K562 (cell line): ENCODE results near the gene CDCA3. TPM values are rescaled to one million over a fixed set of nuclear protein-coding genes. Genes with fewer than 3 reads are reported as not detected.

Source experiments
- DNMT1 ChIP-seq: fragments of 450-650 bp; IDR thresholded peaks from 2 replicates; pipeline ENCODE4 v1.6.1; 2016; ENCODE audit warnings: antibody characterized with exemption, mild to moderate bottlenecking
- E2F1 ChIP-seq: sonication (generic); formaldehyde crosslinking; IDR thresholded peaks from 2 replicates; pipeline ENCODE4 v1.8.1; 2023; ENCODE audit warnings: mild to moderate bottlenecking, missing genetic modification reagents, moderate library complexity
- FOSL1 ChIP-seq: fragments of 200-800 bp; sonication (Bioruptor generic); conservative IDR thresholded peaks from 2 replicates; pipeline ENCODE4 v1.6.1; 2016; ENCODE audit warnings: missing genetic modification characterization, missing compliant biosample characterization
- GTF2F1 ChIP-seq: IDR thresholded peaks from 2 replicates; pipeline ENCODE4 v1.6.1; 2011; ENCODE audit warnings: low read depth, low read length, improper control_type of control experiment
- ILK ChIP-seq: fragments of 450-650 bp; IDR thresholded peaks from 2 replicates; pipeline ENCODE4 v1.6.1; 2016; ENCODE audit warnings: missing genetic modification characterization, low read depth, mild to moderate bottlenecking, missing compliant biosample characterization, moderate library complexity, borderline replicate concordance
- MCM5 ChIP-seq: fragments of 450-650 bp; IDR thresholded peaks from 2 replicates; pipeline ENCODE4 v1.6.1; 2016; ENCODE audit warnings: low read depth
- NR1H2 ChIP-seq: sonication (generic); formaldehyde crosslinking; IDR thresholded peaks from 2 replicates; pipeline ENCODE4 v1.4.0; 2020; ENCODE audit warnings: mild to moderate bottlenecking, missing genetic modification reagents
- NR2C2 ChIP-seq, 2 experiments: fragments of 200-800 bp in 1 of 2; sonication (Bioruptor generic) in 1 of 2; sonication (generic) in 1 of 2; formaldehyde crosslinking in 1 of 2; IDR thresholded peaks; 2 replicates each; pipeline versions ENCODE4 v1.6.1 to v1.8.0; 2016 to 2022; ENCODE audit warnings: mild to moderate bottlenecking in 1 of 2, missing compliant biosample characterization in 1 of 2, missing genetic modification characterization in 1 of 2, missing genetic modification reagents in 1 of 2
- NR3C1 ChIP-seq: sonication (generic); formaldehyde crosslinking; IDR thresholded peaks from 2 replicates; pipeline ENCODE4 v1.8.1; 2022; ENCODE audit warnings: missing genetic modification reagents
- PCBP1 ChIP-seq: fragments of 200-400 bp; formaldehyde crosslinking; IDR thresholded peaks from 2 replicates; pipeline ENCODE4 v1.6.1; 2018; ENCODE audit warnings: mild to moderate bottlenecking, low read depth, low read length; ENCODE audit not compliant: poor library complexity, severe bottlenecking
- POLR3G ChIP-seq: IDR thresholded peaks from 2 replicates; pipeline ENCODE4 v1.6.1; 2011; ENCODE audit not compliant: insufficient read length, insufficient replicate concordance; ENCODE audit errors: extremely low read depth
- RBM34 ChIP-seq: fragments of 200-400 bp; formaldehyde crosslinking; IDR thresholded peaks from 2 replicates; pipeline ENCODE4 v1.6.1; 2018; ENCODE audit warnings: low read length, borderline replicate concordance; ENCODE audit not compliant: insufficient read depth
- SOX6 ChIP-seq: fragments of 450-650 bp; IDR thresholded peaks from 2 replicates; pipeline ENCODE4 v1.6.1; 2014; ENCODE audit warnings: mild to moderate bottlenecking
- TCF15 ChIP-seq: fragments of 250-450 bp; sonication (Bioruptor Pico); IDR thresholded peaks from 2 replicates; pipeline ENCODE4 v1.8.0; 2022; ENCODE audit warnings: moderate library complexity, mild to moderate bottlenecking, inconsistent platforms
- XRCC5 ChIP-seq: fragments of 200-400 bp; formaldehyde crosslinking; IDR thresholded peaks from 2 replicates; pipeline ENCODE4 v1.6.1; 2017; ENCODE audit warnings: low read depth, mild to moderate bottlenecking, low read length
- ZC3H8 ChIP-seq: fragments of 450-650 bp; IDR thresholded peaks from 2 replicates; pipeline ENCODE4 v1.6.1; 2017
- ZFP1 ChIP-seq: fragments of 450-650 bp; formaldehyde crosslinking; IDR thresholded peaks from 2 replicates; pipeline ENCODE4 v1.4.0; 2020; ENCODE audit warnings: mild to moderate bottlenecking, mixed read lengths
- ZNF408 ChIP-seq: fragments of 250-450 bp; sonication (Bioruptor Pico); IDR thresholded peaks from 2 replicates; pipeline ENCODE4 v1.4.0; 2020; ENCODE audit warnings: low read depth, mild to moderate bottlenecking, moderate library complexity
- polyA plus RNA-seq, 8 experiments: library from polyadenylated mRNA; depleted of rRNA in 4 of 8; stranded (reverse) in 5 of 8; unstranded in 3 of 8; fragments of >200 nt; fragmentation: Nextera tagmentation in 2 of 8; fragmentation: Illumina TruSeq in 1 of 8; extraction: Ambion mirVana in 2 of 8; extraction: Trizol in 1 of 8; gene quantifications; 2 replicates each; pipeline versions ENCODE4 v1.2.1 to v1.2.3, GENCODE V29; 2011 to 2014; ENCODE audit warnings: inconsistent platforms in 1 of 8, missing spikeins in 1 of 8
- total RNA-seq, 7 experiments: library from RNA; depleted of rRNA in 6 of 7; stranded (reverse); fragments of >200 nt in 6 of 7; fragmentation: Illumina TruSeq in 2 of 7; extraction: Trizol in 2 of 7; gene quantifications; 2 replicates each; pipeline versions ENCODE4 v1.2.1 to v1.2.3, GENCODE V29; 2011 to 2021; ENCODE audit warnings: low replicate concordance in 1 of 7
- TF ChIP-seq, protein P1 (sequence below), 2 experiments: fragments of 450-650 bp; conservative IDR thresholded peaks; 2 replicates each; pipeline ENCODE4 v1.6.1; 2017; ENCODE audit warnings: mild to moderate bottlenecking in 2 of 2, moderate library complexity in 2 of 2
- TF ChIP-seq, protein P2 (sequence below): fragments of 250-450 bp; sonication (Bioruptor Pico); IDR thresholded peaks from 2 replicates; pipeline ENCODE4 v1.4.0; 2020; ENCODE audit warnings: mild to moderate bottlenecking
- TF ChIP-seq, protein P3 (sequence below): fragments of 250-450 bp; sonication (Bioruptor Pico); IDR thresholded peaks from 2 replicates; pipeline ENCODE4 v1.4.0; 2020; ENCODE audit warnings: mild to moderate bottlenecking, moderate library complexity

Gene CDCA3
- total and polyA plus RNA-seq, 9 of the 15 experiments (the other 6 are each of a cell fraction or from before 2014, with no cell fraction given): 24.2 to 80.8 (median 55.1) TPM

- TF ChIP-seq, protein P1, sequence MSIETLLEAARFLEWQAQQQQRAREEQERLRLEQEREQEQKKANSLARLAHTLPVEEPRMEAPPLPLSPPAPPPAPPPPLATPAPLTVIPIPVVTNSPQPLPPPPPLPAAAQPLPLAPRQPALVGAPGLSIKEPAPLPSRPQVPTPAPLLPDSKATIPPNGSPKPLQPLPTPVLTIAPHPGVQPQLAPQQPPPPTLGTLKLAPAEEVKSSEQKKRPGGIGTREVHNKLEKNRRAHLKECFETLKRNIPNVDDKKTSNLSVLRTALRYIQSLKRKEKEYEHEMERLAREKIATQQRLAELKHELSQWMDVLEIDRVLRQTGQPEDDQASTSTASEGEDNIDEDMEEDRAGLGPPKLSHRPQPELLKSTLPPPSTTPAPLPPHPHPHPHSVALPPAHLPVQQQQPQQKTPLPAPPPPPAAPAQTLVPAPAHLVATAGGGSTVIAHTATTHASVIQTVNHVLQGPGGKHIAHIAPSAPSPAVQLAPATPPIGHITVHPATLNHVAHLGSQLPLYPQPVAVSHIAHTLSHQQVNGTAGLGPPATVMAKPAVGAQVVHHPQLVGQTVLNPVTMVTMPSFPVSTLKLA (conservative IDR thresholded peaks at IDR 0.05): peak in 1 of 2 experiments; percentile 81; a peak in 3 of 4 replicates
- TF ChIP-seq XRCC5 (peak; percentile 85), GTF2F1 (0 out of 2 replicates have a peak, but pooled peaks have one; percentile 32), MCM5 (no peak), DNMT1 (no peak), RBM34 (no peak), ZNF408 (CRISPR knock-in tag) (no peak), SOX6 (peak; percentile 56; the same call in 1 of the 2 replicates), FOSL1 (tag) (peak; percentile 27; the same call in 1 of the 2 replicates), POLR3G (no peak), ILK (no peak), NR2C2 (CRISPR knock-in tag; IDR thresholded peaks at IDR 0.05) (no peak), NR2C2 (tag; IDR thresholded peaks at IDR 0.05) (peak; percentile 27; the same call in 1 of the 2 replicates), PCBP1 (no peak), TCF15 (no peak), NR1H2 (CRISPR knock-in tag) (no peak), ZFP1 (CRISPR knock-in tag) (no peak), NR3C1 (CRISPR knock-in tag) (no peak), E2F1 (CRISPR knock-in tag) (peak; percentile 83; the same call in 1 of the 2 replicates), ZC3H8 (no peak)
- TF ChIP-seq, protein P2, sequence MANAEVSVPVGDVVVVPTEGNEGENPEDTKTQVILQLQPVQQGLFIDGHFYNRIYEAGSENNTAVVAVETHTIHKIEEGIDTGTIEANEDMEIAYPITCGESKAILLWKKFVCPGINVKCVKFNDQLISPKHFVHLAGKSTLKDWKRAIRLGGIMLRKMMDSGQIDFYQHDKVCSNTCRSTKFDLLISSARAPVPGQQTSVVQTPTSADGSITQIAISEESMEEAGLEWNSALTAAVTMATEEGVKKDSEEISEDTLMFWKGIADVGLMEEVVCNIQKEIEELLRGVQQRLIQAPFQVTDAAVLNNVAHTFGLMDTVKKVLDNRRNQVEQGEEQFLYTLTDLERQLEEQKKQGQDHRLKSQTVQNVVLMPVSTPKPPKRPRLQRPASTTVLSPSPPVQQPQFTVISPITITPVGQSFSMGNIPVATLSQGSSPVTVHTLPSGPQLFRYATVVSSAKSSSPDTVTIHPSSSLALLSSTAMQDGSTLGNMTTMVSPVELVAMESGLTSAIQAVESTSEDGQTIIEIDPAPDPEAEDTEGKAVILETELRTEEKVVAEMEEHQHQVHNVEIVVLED: peak; percentile 76
- TF ChIP-seq, protein P3, sequence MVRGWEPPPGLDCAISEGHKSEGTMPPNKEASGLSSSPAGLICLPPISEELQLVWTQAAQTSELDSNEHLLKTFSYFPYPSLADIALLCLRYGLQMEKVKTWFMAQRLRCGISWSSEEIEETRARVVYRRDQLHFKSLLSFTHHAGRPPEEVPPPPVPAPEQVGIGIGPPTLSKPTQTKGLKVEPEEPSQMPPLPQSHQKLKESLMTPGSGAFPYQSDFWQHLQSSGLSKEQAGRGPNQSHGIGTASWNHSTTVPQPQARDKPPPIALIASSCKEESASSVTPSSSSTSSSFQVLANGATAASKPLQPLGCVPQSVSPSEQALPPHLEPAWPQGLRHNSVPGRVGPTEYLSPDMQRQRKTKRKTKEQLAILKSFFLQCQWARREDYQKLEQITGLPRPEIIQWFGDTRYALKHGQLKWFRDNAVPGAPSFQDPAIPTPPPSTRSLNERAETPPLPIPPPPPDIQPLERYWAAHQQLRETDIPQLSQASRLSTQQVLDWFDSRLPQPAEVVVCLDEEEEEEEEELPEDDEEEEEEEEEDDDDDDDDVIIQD (CRISPR knock-in tag): no peak
Observed at GRCh38 chr12:6890789-6891645, 39.9 kb upstream of the CDCA3 start (continued).
